GM12801 (cell line): ENCODE measurements around the gene RFPL1.

Source experiments
- CTCF ChIP-seq: IDR thresholded peaks from one replicate; pipeline ENCODE4 v1.5.1; 2011; ENCODE audit warnings: control low read depth; ENCODE audit not compliant: insufficient read length; ENCODE audit errors: extremely low read depth

Gene RFPL1

GRCh38 chr22:29397791-29398190 lies 40.6 kb upstream of the RFPL1 start:
- no peak for TF ChIP-seq CTCF

GRCh38 chr22:29400576-29400975 lies 37.8 kb upstream of the RFPL1 start:
- TF ChIP-seq CTCF: no peak

- TF ChIP-seq CTCF: no peak
Measured at GRCh38 chr22:29408940-29409339, 29.4 kb upstream of the RFPL1 start.

GRCh38 chr22:29426476-29426875 lies 11.9 kb upstream of the RFPL1 start:
- no peak for TF ChIP-seq CTCF

- TF ChIP-seq CTCF: no peak
Measured at GRCh38 chr22:29427176-29427760, 11.1 kb upstream of the RFPL1 start.

- no peak for TF ChIP-seq CTCF
Measured at GRCh38 chr22:29431986-29432385, 6.4 kb upstream of the RFPL1 start.

- no peak for TF ChIP-seq CTCF
Measured at GRCh38 chr22:29433856-29434255, 4.5 kb upstream of the RFPL1 start.
